G401 (cell line): ENCODE measurements around the gene ZSCAN22. TPM values are rescaled to one million over a fixed set of nuclear protein-coding genes. Genes with fewer than 3 reads are reported as not detected.

Source experiments
- DNase-seq: peaks from one replicate; pipeline ENCODE4 v3.0.0-alpha.2; 2015; ENCODE audit warnings: low spot score
- in situ Hi-C: cut with HindIII; loops from 2 replicates; pipeline ENCODE4 v1.10.0; 2016; ENCODE audit warnings: low sequenced_read_pairs, mixed read lengths
- total RNA-seq: library from RNA; depleted of rRNA; stranded (reverse); fragments of >200 nt; shearing (Covaris generic); gene quantifications from 2 replicates; pipeline ENCODE4 v1.2.3, GENCODE V29; 2014

Gene ZSCAN22
- total RNA-seq, 1 experiment from 2014 or later: 3.7 TPM

- in situ Hi-C loops: no loop called here
- no peak for DNase-seq
Measured at GRCh38 chr19:58349590-58349989, 22.8 kb downstream of the ZSCAN22 start.

GRCh38 chr19:58350001-58350861, 23.4 kb downstream of the ZSCAN22 start:
- in situ Hi-C loops: no loop called here
- DNase-seq: no peak

GRCh38 chr19:58350871-58351557, 24.2 kb downstream of the ZSCAN22 start:
- in situ Hi-C loops: no loop called here
- no peak for DNase-seq

GRCh38 chr19:58351558-58351878, 24.7 kb downstream of the ZSCAN22 start:
- in situ Hi-C loops: no loop called here
- DNase-seq: no peak

- DNase-seq: no peak
- in situ Hi-C loops: no loop called here
Measured at GRCh38 chr19:58351990-58352755, 25.4 kb downstream of the ZSCAN22 start.

- no peak for DNase-seq
- in situ Hi-C loops: no loop called here
Measured at GRCh38 chr19:58352760-58353671, 26.2 kb downstream of the ZSCAN22 start, which contains the start of gene A1BG. A1BG (minus strand) TSS chr19:58353492; CDS start chr19:58353437, 55 bp downstream.

- in situ Hi-C loops: no loop called here
- no peak for DNase-seq
Measured at GRCh38 chr19:58353717-58354477, 27.1 kb downstream of the ZSCAN22 start.

GRCh38 chr19:58354478-58355030, 27.8 kb downstream of the ZSCAN22 start:
- DNase-seq: no peak
- in situ Hi-C loops: no loop called here

- DNase-seq: no peak
- in situ Hi-C loops: no loop called here
Measured at GRCh38 chr19:58355215-58355796, 28.5 kb downstream of the ZSCAN22 start.

- no peak for DNase-seq
- in situ Hi-C loops: no loop called here
Measured at GRCh38 chr19:58355908-58356765, 29.3 kb downstream of the ZSCAN22 start.

- in situ Hi-C loops: no loop called here
- no peak for DNase-seq
Measured at GRCh38 chr19:58356766-58357480, 30.1 kb downstream of the ZSCAN22 start.

GRCh38 chr19:58357481-58358145, 30.8 kb downstream of the ZSCAN22 start:
- no peak for DNase-seq

GRCh38 chr19:58361900-58362271, 35.1 kb downstream of the ZSCAN22 start:
- no peak for DNase-seq
- in situ Hi-C loops: no loop called here

More at GRCh38 chr19:58357481-58358145, 30.8 kb downstream of the ZSCAN22 start:
- in situ Hi-C loops: no loop called here

- in situ Hi-C loops: no loop called here
- peak; percentile 95 for DNase-seq
Measured at GRCh38 chr19:58362272-58362994, 35.6 kb downstream of the ZSCAN22 start, which contains the start of gene ZNF497. ZNF497 (minus strand) TSS chr19:58362751; CDS start chr19:58357635, 5,116 bp downstream.

- in situ Hi-C loops: no loop called here
- no peak for DNase-seq
Measured at GRCh38 chr19:58364146-58364545, 37.4 kb downstream of the ZSCAN22 start.
